Cardiac fibroblast (primary cell): ENCODE measurements around the gene SPATA25.

ENCODE experiments used
- DNase-seq, 2 donors: peaks; one replicate each; pipeline versions ENCODE4 v3.0.0 to v3.0.0-alpha.2; 2010; ENCODE audit warnings: low read depth in 2 of 2
- H3K4me3 ChIP-seq, 2 donors: replicated peaks in 1 of 2; 1 replicate in 1 of 2; 2 replicates in 1 of 2; pipeline ENCODE4 v1.5.1; 2011; ENCODE audit warnings: low read depth in 2 of 2, low read length in 2 of 2, mild to moderate bottlenecking in 2 of 2, moderate library complexity in 1 of 2
- CTCF ChIP-seq: IDR thresholded peaks from one replicate; pipeline ENCODE4 v1.5.1; 2011; ENCODE audit warnings: low read depth, mild to moderate bottlenecking, low read length, inconsistent platforms

Gene SPATA25

DNA sequence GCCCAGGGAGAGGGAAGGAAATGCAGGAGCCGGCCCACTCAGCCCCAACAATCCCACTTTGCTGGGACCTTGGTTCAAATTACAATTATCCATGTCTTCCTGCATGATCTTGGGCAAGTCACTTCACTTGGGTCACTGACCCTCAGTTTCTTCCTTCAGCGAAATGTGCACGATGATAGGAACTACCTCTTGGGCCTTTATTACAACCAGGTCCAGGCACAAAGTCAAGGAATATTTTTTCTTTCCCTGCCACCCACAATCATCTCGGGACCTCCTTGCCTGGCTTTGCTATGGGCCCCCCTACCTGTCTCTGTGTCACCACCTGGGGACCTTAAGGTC lies 24.9 kb upstream of the SPATA25 start:
- no peak for DNase-seq
- no peak for TF ChIP-seq CTCF
- H3K4me3 ChIP-seq, result peak overlapping the region in 1 of 2 donors; percentile 74

DNA sequence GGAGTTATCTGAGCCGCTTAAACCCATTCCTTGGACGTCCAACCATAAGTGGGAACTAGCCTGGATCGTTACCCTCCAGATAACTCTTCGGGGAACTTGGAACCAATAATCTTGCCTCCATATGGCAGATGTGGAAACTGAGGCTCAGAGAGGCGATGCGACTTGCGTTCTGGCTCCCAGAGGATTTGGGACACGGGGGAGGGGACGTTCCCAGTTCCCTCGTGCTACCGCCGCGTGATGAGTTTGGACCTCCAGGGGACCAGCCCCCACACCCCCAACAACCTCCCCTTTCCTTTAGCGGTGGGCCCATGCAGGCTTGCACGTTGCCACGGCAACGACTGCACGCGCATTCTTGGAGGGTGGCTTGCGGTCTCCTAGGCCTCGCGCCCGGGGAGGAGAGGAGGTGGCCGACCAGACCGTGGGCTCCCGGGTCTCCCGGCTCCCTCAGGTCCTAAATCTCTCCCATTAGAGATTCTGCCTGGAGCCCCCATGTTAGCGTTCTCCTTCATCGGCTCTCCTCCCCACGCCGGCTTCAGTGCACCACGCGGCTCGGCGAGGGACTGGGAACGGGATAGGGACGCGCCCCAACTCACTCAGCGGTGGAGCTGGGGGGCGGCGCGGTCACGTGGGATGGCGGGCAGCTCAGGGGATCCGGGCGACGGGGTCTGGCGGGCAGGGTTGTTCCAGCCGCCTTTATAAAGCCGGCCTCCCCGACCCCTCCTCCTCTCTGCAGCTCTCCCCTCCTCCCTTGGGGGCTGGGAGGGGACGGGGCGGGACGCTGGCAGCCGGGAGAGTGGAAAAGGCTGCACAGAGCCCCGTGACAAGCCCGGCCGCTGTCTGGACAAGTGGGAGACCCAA lies 24.3 kb upstream of the SPATA25 start, which contains the start of gene PLTP:
PLTP (minus strand) TSS at position 670 of the 858 bp plus-strand sequence. CDS start 703 bp downstream, outside the sequence.
- DNase-seq, result peak; percentile 42 to 88
- H3K4me3 ChIP-seq, result peak within 1 kb of the TSS; percentile 50 to 74
- TF ChIP-seq CTCF, result no peak

DNA sequence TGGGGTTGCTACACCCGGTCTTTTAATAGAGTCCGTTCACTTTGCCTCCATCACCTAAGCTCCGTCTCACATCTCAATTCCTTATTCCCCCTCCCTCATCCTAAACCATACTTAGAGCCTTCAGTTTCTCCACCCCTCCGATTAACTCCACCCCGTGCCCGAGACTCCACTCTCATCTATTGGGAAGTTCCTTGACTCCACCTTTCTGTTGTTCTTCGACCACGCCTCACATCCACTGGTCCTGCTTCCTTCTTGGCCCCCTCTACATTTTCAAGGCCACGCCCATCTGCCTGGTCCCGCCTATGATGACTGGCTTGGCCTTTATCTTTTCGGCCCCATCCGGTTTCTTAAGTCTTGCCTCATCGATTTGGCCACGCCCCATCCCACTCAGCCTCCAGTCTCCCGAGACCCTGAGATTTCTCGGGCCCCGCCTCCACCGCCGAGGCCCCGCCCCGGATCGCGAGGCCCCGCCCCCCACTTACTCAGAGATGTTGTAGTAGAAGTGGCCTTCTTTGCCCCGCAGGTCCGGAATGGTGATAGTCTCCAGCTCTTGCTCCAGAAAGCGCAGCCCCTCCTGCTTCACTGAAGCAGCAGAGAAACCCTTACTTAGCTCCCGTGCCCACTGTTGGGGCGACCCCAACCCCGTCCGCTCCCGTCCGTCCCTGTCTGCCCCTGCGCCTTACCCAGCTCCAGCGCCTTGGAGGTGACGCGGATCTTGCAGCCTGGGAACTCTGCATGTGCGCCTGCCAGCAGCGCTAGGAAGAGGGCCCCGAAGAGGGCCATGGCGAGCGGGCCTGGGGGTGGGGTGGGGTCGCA lies 23.5 kb upstream of the SPATA25 start:
- no peak for TF ChIP-seq CTCF
- peak; percentile 100 for DNase-seq

GRCh38 chr20:45909817-45910669 lies 22.6 kb upstream of the SPATA25 start:
- no peak for DNase-seq
- H3K4me3 ChIP-seq, result peak overlapping the region in 1 of 2 donors; percentile 17
- no peak for TF ChIP-seq CTCF

More for the DNA sequence above, 23.5 kb upstream of the SPATA25 start:
- peak overlapping the region; percentile 50 to 74 for H3K4me3 ChIP-seq

DNA sequence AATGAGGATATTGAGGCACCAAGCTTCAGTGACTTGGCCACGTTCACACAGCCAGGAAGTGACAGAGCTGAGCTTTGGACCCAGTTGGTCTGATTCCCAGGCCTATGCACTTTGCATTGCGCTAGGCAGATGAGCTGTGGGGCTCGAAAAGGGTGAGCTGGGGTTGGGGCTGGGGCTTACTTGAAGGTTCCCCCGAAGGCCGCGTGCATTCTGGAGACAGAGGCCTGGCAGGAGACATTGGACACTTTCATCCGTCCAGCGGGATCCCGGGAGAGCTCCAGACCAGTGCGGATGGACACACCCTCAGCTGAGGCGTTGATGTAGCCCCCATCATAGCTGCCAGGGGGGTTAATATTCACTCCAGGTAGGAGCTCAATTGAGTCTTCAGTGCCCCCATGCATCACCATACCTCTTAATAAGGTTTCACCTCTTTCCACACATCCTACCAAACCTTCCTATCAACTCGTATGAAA lies 21.9 kb upstream of the SPATA25 start:
- no peak overlapping the region for H3K4me3 ChIP-seq
- no peak for DNase-seq
- TF ChIP-seq CTCF, result no peak

DNA sequence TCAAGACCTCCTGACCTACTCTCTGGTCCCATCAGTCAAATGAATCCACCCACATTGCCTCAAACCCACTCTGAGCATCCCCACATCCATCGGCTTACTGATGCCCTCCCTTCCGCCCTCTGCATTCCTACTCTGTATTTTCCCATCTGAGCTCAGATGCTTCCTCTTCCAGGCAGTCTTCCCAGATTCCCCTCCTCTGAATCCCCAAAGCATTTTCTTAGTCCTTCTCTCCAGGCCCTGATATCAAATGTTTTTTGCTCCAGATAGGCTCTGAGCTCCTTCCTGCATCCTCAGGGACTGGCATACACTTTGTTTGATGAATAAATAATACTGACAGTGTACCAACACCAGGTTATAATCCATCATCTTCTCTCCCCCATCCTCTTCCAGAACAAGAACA lies 20.7 kb upstream of the SPATA25 start:
- H3K4me3 ChIP-seq, result no peak overlapping the region
- TF ChIP-seq CTCF, result no peak
- DNase-seq, result no peak
